H9 (cell line): ENCODE data around the gene RAB4B. TPM values are rescaled to one million over a fixed set of nuclear protein-coding genes. Genes with fewer than 3 reads are reported as not detected.

Source experiments
- DNase-seq: peaks from one replicate; pipeline ENCODE4 v3.0.0-alpha.2; 2017
- H2AFZ ChIP-seq: one replicate; pipeline ENCODE4 v1.6.1; 2013; ENCODE audit warnings: mild to moderate bottlenecking, low read length, control low read depth, moderate library complexity
- H2AK5ac ChIP-seq: 2 replicates; pipeline ENCODE4 v1.6.1; 2013; ENCODE audit warnings: low read length, control low read depth, mixed read lengths; ENCODE audit not compliant: insufficient read length
- H2BK120ac ChIP-seq: one replicate; pipeline ENCODE4 v1.6.1; 2013; ENCODE audit warnings: low read depth, mild to moderate bottlenecking, low read length, control low read depth, inconsistent platforms; ENCODE audit not compliant: poor library complexity, severe bottlenecking
- H2BK12ac ChIP-seq: 2 replicates; pipeline ENCODE4 v1.6.1; 2013; ENCODE audit warnings: low read length, control low read depth, mixed read lengths, low read depth; ENCODE audit not compliant: insufficient read length
- H2BK15ac ChIP-seq: 2 replicates; pipeline ENCODE4 v1.6.1; 2013; ENCODE audit warnings: low read depth, low read length, control low read depth
- H2BK20ac ChIP-seq: one replicate; pipeline ENCODE4 v1.6.1; 2013; ENCODE audit warnings: low read depth, mild to moderate bottlenecking, low read length, control low read depth, inconsistent platforms; ENCODE audit not compliant: poor library complexity, severe bottlenecking
- H2BK5ac ChIP-seq: 2 replicates; pipeline ENCODE4 v1.6.1; 2013; ENCODE audit warnings: low read length, control low read depth, mixed read lengths; ENCODE audit not compliant: insufficient read length
- H3K14ac ChIP-seq: 2 replicates; pipeline ENCODE4 v1.6.1; 2013; ENCODE audit warnings: low read length, control low read depth; ENCODE audit not compliant: insufficient read depth
- H3K18ac ChIP-seq: 2 replicates; pipeline ENCODE4 v1.6.1; 2013; ENCODE audit warnings: low read depth, mild to moderate bottlenecking, mixed read lengths, low read length, control low read depth; ENCODE audit not compliant: insufficient read length
- H3K23ac ChIP-seq: 2 replicates; pipeline ENCODE4 v1.6.1; 2013; ENCODE audit warnings: low read length, control low read depth, mixed read lengths, low read depth; ENCODE audit not compliant: insufficient read length
- H3K23me2 ChIP-seq: 2 replicates; pipeline ENCODE4 v1.6.1; 2013; ENCODE audit warnings: low read depth, mild to moderate bottlenecking, mixed read lengths, low read length, control low read depth; ENCODE audit not compliant: insufficient read length, poor library complexity, severe bottlenecking
- H3K27ac ChIP-seq: 2 replicates; pipeline ENCODE4 v1.5.1; 2013; ENCODE audit warnings: low read length, control low read depth, mixed read lengths, low read depth; ENCODE audit not compliant: insufficient read length
- H3K27me3 ChIP-seq: 2 replicates; pipeline ENCODE4 v1.6.1; 2013; ENCODE audit warnings: low read length, control low read depth, inconsistent platforms; ENCODE audit not compliant: insufficient read depth
- H3K4ac ChIP-seq: 2 replicates; pipeline ENCODE4 v1.6.1; 2013; ENCODE audit warnings: low read depth, mild to moderate bottlenecking, control low read depth, inconsistent platforms, low read length, moderate library complexity
- H3K4me1 ChIP-seq: 2 replicates; pipeline ENCODE4 v1.6.1; 2013; ENCODE audit warnings: low read length, control low read depth, inconsistent platforms; ENCODE audit not compliant: insufficient read depth
- H3K4me2 ChIP-seq: 2 replicates; pipeline ENCODE4 v1.6.1; 2013; ENCODE audit warnings: low read length, control low read depth, mixed read lengths; ENCODE audit not compliant: insufficient read length, insufficient read depth
- H3K56ac ChIP-seq: 2 replicates; pipeline ENCODE4 v1.6.1; 2013; ENCODE audit warnings: low read depth, mild to moderate bottlenecking, mixed read lengths, low read length, control low read depth; ENCODE audit not compliant: insufficient read length
- H3K79me1 ChIP-seq: 2 replicates; pipeline ENCODE4 v1.6.1; 2013; ENCODE audit warnings: low read depth, mild to moderate bottlenecking, moderate library complexity, low read length, control low read depth, inconsistent platforms; ENCODE audit not compliant: insufficient read depth, poor library complexity, severe bottlenecking
- H3K79me2 ChIP-seq: 2 replicates; pipeline ENCODE4 v1.6.1; 2013; ENCODE audit warnings: low read length, control low read depth, inconsistent platforms; ENCODE audit not compliant: insufficient read depth
- H3K9ac ChIP-seq: 2 replicates; pipeline ENCODE4 v1.6.1; 2013; ENCODE audit warnings: low read length, control low read depth, mixed read lengths; ENCODE audit not compliant: insufficient read length; ENCODE audit errors: extremely low read depth
- H3K9me3 ChIP-seq: one replicate; pipeline ENCODE4 v1.6.1; 2013; ENCODE audit warnings: low read depth, low read length, inconsistent platforms; ENCODE audit not compliant: control insufficient read depth
- H3T11ph ChIP-seq: one replicate; pipeline ENCODE4 v1.6.1; 2013; ENCODE audit warnings: mild to moderate bottlenecking, low read length, control low read depth, inconsistent platforms
- H4K20me1 ChIP-seq: one replicate; pipeline ENCODE4 v1.6.1; 2013; ENCODE audit not compliant: control insufficient read depth, insufficient read length, insufficient read depth
- H4K5ac ChIP-seq: 2 replicates; pipeline ENCODE4 v1.6.1; 2013; ENCODE audit warnings: low read depth, mild to moderate bottlenecking, mixed read lengths, low read length, control low read depth; ENCODE audit not compliant: insufficient read length
- H4K8ac ChIP-seq: replicated peaks from 2 replicates; pipeline ENCODE4 v1.6.1; 2013; ENCODE audit warnings: low read length, control low read depth, mixed read lengths, low read depth; ENCODE audit not compliant: insufficient read length
- H4K91ac ChIP-seq: 2 replicates; pipeline ENCODE4 v1.6.1; 2013; ENCODE audit warnings: low read depth, mild to moderate bottlenecking, moderate library complexity, mixed read lengths, low read length, control low read depth; ENCODE audit not compliant: insufficient read length
- H3K27ac Mint-ChIP-seq, 3 experiments: 2 replicates in 2 of 3; 3 replicates in 1 of 3; pipeline ENCODE4 v1.8.0; 2020 to 2021; ENCODE audit warnings: mixed read lengths in 3 of 3, mild to moderate bottlenecking in 1 of 3, moderate library complexity in 1 of 3
- H3K27me3 Mint-ChIP-seq: 2 replicates; pipeline ENCODE4 v1.8.0; 2021; ENCODE audit warnings: low read depth, mild to moderate bottlenecking, moderate library complexity, mixed read lengths
- H3K36me3 Mint-ChIP-seq, 3 experiments: 2 replicates in 2 of 3; 3 replicates in 1 of 3; pipeline ENCODE4 v1.8.0; 2020 to 2021; ENCODE audit warnings: low read depth in 3 of 3, mixed read lengths in 3 of 3; ENCODE audit not compliant: insufficient read depth in 1 of 3
- H3K4me1 Mint-ChIP-seq, 2 experiments: 2 replicates each; pipeline ENCODE4 v1.8.0; 2020; ENCODE audit warnings: mixed read lengths in 2 of 2
- H3K4me3 Mint-ChIP-seq, 2 experiments: 2 replicates in 1 of 2; 3 replicates in 1 of 2; pipeline ENCODE4 v1.8.0; 2020 to 2021; ENCODE audit warnings: mild to moderate bottlenecking in 2 of 2, mixed read lengths in 2 of 2, moderate library complexity in 1 of 2
- H3K9me3 Mint-ChIP-seq, 2 experiments: 2 replicates in 1 of 2; 3 replicates in 1 of 2; pipeline ENCODE4 v1.8.0; 2020; ENCODE audit warnings: mild to moderate bottlenecking in 2 of 2, mixed read lengths in 2 of 2, moderate library complexity in 1 of 2
- CTCF ChIP-seq: fragments of 200-600 bp; sonication (generic); conservative IDR thresholded peaks from 3 replicates; pipeline ENCODE4 v1.8.0; 2021; ENCODE audit warnings: antibody characterized with exemption, mild to moderate bottlenecking
- WGBS: extraction: QIAGEN DNeasy Blood & Tissue Kit; methylation state at CpG from one replicate; pipeline ENCODE4 v1.1.7; 2013; ENCODE audit warnings: missing lambda C conversion rate, low lambda C conversion rate, mixed read lengths; ENCODE audit not compliant: insufficient read length; ENCODE audit errors: extremely low coverage; 5-methylcytosine and 5-hydroxymethylcytosine counted together
- total RNA-seq: library from RNA; stranded (reverse); gene quantifications from 2 replicates; pipeline ENCODE4 v1.2.1, GENCODE V29; 2021

Gene RAB4B
- total RNA-seq, 1 experiment from 2014 or later = 26.8 TPM

- Mint-ChIP-seq H3K4me1 (peaks cover 65 to 73% of the 10 kb centered on the region in 2 experiments), H3K9me3 (no peaks in the 10 kb centered on the region; a peak in 2 of 5 replicates), H3K36me3 (peaks cover 23 to 50% (median 38%) of the 10 kb centered on the region in 3 experiments; a peak in 6 of 7 replicates), H3K27ac (peak overlapping the region; percentile 62 to 97 (median 89); a peak in 4 of 7 replicates), H3K27me3 (peaks cover 18% of the 10 kb centered on the region), H3K4me3 (peak overlapping the region in 1 of 2 experiments; percentile 50; a peak in 2 of 5 replicates)
- no peak overlapping the region for H2AK5ac ChIP-seq
- no peak overlapping the region for H3K14ac ChIP-seq
- no peaks in the 10 kb centered on the region for H3K9me3 ChIP-seq
- no peak overlapping the region for H2AFZ ChIP-seq
- peaks cover 4% of the 10 kb centered on the region for H3K79me1 ChIP-seq
- H3K23me2 ChIP-seq = peaks cover 12% of the 10 kb centered on the region
- H2BK15ac ChIP-seq = no peak overlapping the region
- no peak overlapping the region for H3K27ac ChIP-seq
- H2BK120ac ChIP-seq = no peak overlapping the region
- no peak overlapping the region for H3K4ac ChIP-seq
- H4K91ac ChIP-seq = no peak overlapping the region
- H4K8ac ChIP-seq = no peak overlapping the region
- H2BK12ac ChIP-seq = no peak overlapping the region
- DNase-seq = no peak
- no peak for TF ChIP-seq CTCF
- H3K27me3 ChIP-seq = no peaks in the 10 kb centered on the region
- no peak overlapping the region for H3K4me2 ChIP-seq
- no peak overlapping the region for H3T11ph ChIP-seq
- no peak overlapping the region for H2BK20ac ChIP-seq
- no peak overlapping the region for H4K5ac ChIP-seq
- no peak overlapping the region for H3K56ac ChIP-seq
- H4K20me1 ChIP-seq = peaks cover 2% of the 10 kb centered on the region
- no peak overlapping the region for H2BK5ac ChIP-seq
- H3K79me2 ChIP-seq = no peaks in the 10 kb centered on the region; the same call in 1 of the 2 replicates
- WGBS = no CpG with 5 or more reads among the region's 2 CpGs
- H3K4me1 ChIP-seq = peaks cover 13% of the 10 kb centered on the region
- H3K23ac ChIP-seq = no peak overlapping the region
- no peak overlapping the region for H3K9ac ChIP-seq
- H3K18ac ChIP-seq = no peak overlapping the region
Measured at GRCh38 chr19:40808021-40808325, 29.9 kb downstream of the RAB4B start.
